ENCODE results near the gene OR8H2. TPM values are rescaled to one million over a fixed set of nuclear protein-coding genes. Genes with fewer than 3 reads are reported as not detected.

OR8H2 gene
- polyA plus RNA-seq, 1 of the 3 experiments (the other 2 are of a cell fraction): not detected

GRCh38 chr11:56089697-56090096 lies 13.8 kb upstream of the OR8H2 start (continued):
- TF ChIP-seq REST (IDR thresholded peaks at IDR 0.05; ENCODE audit: low read depth, low read length) (no peak), MAX (IDR thresholded peaks at IDR 0.05; ENCODE audit: low read depth) (no peak), NRF1 (IDR thresholded peaks at IDR 0.05; ENCODE audit: low read depth, low read length) (no peak), ELF1 (IDR thresholded peaks at IDR 0.05) (no peak), FOXJ3 (CRISPR knock-in tag; IDR thresholded peaks at IDR 0.05) (no peak), RFX5 (IDR thresholded peaks at IDR 0.05; ENCODE audit: low read length) (no peak), PBX3 (IDR thresholded peaks at IDR 0.05) (no peak), ZBTB33 (IDR thresholded peaks at IDR 0.05; ENCODE audit: borderline replicate concordance, low read depth) (no peak), GATA2 (CRISPR knock-in tag; IDR thresholded peaks at IDR 0.05) (no peak)

GRCh38 chr11:56093008-56093407 lies 10.5 kb upstream of the OR8H2 start, which contains the start of gene OR8I2:
Gene OR8I2 (plus strand): TSS chr11:56093308. CDS start chr11:56093308, 0 bp downstream.
- no peaks in the 10 kb centered on the region for H3K9me3 ChIP-seq
- no peaks in the 10 kb centered on the region for H3F3A ChIP-seq (replicated peaks; ENCODE audit: insufficient read depth)
- H3K36me3 ChIP-seq (replicated peaks in 1 of 2; ENCODE audit: control insufficient read depth in 1 of 2, insufficient read depth in 2 of 2, low read length in 1 of 2): no peaks in the 10 kb centered on the region
- no peaks in the 10 kb centered on the region for H3K27me3 ChIP-seq (ENCODE audit: insufficient read depth)
- under 1% methylated on average over 3 of the region's 3 CpGs for WGBS (ENCODE audit: low lambda C conversion rate)
- TF ChIP-seq IRF3 (IDR thresholded peaks at IDR 0.05; ENCODE audit: low read depth, low read length): no peak
- no peak for TF ChIP-seq ZBTB33 (IDR thresholded peaks at IDR 0.05; ENCODE audit: borderline replicate concordance, low read depth)
- TF ChIP-seq CTCF (IDR thresholded peaks at IDR 0.05): no peak
- TF ChIP-seq POLR2AphosphoS5 (IDR thresholded peaks at IDR 0.05; ENCODE audit: low read depth, low read length): no peak
- no peak for TF ChIP-seq EP300 (IDR thresholded peaks at IDR 0.05; ENCODE audit: borderline replicate concordance in 1 of 2, low read depth in 1 of 2, low read length in 1 of 2)
- TF ChIP-seq JUND (IDR thresholded peaks at IDR 0.05): no peak
- no peak for TF ChIP-seq FOXJ3 (CRISPR knock-in tag; IDR thresholded peaks at IDR 0.05)
- no peak for TF ChIP-seq MAX (IDR thresholded peaks at IDR 0.05; ENCODE audit: low read depth)
- TF ChIP-seq GABPA (IDR thresholded peaks at IDR 0.05; ENCODE audit: low read depth): no peak
- TF ChIP-seq YY1 (IDR thresholded peaks at IDR 0.05; ENCODE audit: low read depth): no peak
- DNase-seq: no peak
- H3K4me1 ChIP-seq (ENCODE audit: control insufficient read depth in 1 of 2, insufficient read depth in 2 of 2, low read depth in 1 of 2, low read length in 1 of 2): no peaks in the 10 kb centered on the region
- H3K4me2 ChIP-seq: no peak within 1 kb of the TSS
- no peaks in the 10 kb centered on the region for H3K9me2 ChIP-seq
- H2AFZ ChIP-seq (ENCODE audit: low read depth): no peak within 1 kb of the TSS
- no peaks in the 10 kb centered on the region for H4K20me1 ChIP-seq (ENCODE audit: insufficient read depth)
- H3K27ac ChIP-seq (ENCODE audit: low read depth in 2 of 2, low read length in 1 of 2): no peak within 1 kb of the TSS
- ChIA-PET CTCF (no interaction called here), POLR2A (no interaction called here)
- no peaks in the 10 kb centered on the region for H3K79me2 ChIP-seq (ENCODE audit: insufficient read depth)
- H3K9ac ChIP-seq: no peak within 1 kb of the TSS
- H3K4me3 ChIP-seq (ENCODE audit: low read depth in 2 of 2, low read length in 1 of 2): no peak within 1 kb of the TSS
